ENCODE measurements around the gene GSTA4. TPM values are rescaled to one million over a fixed set of nuclear protein-coding genes. Genes with fewer than 3 reads are reported as not detected.

Gene GSTA4
- total and polyA plus RNA-seq, 2 of the 13 experiments (the other 11 are each of a cell fraction or from before 2014, with no cell fraction given), result 34.1 to 53.6 TPM

GRCh38 chr6:52994839-52995088, 320 bp downstream of the GSTA4 start (continued):
- TF ChIP-seq ATF5 (CRISPR knock-in tag; IDR thresholded peaks at IDR 0.05; ENCODE audit: low read depth) (0 out of 2 replicates have a peak, but pooled peaks have one; percentile 93), ZNF543 (CRISPR knock-in tag; IDR thresholded peaks at IDR 0.05) (no peak), ZBTB7B (CRISPR knock-in tag; IDR thresholded peaks at IDR 0.05) (peak; percentile 97; the same call in 1 of the 2 replicates), ZBTB7A (CRISPR knock-in tag; IDR thresholded peaks at IDR 0.05) (no peak), ZNF205 (CRISPR knock-in tag; IDR thresholded peaks at IDR 0.05) (0 out of 2 replicates have a peak, but pooled peaks have one; percentile 74), HMGXB4 (CRISPR knock-in tag; IDR thresholded peaks at IDR 0.05; ENCODE audit: borderline replicate concordance in 1 of 2, low read depth in 1 of 2) (no peak), NRL (CRISPR knock-in tag; IDR thresholded peaks at IDR 0.05; ENCODE audit: borderline replicate concordance) (peak; percentile 83; the same call in 1 of the 2 replicates), TIGD3 (CRISPR knock-in tag; IDR thresholded peaks at IDR 0.05; ENCODE audit: borderline replicate concordance) (no peak), ZNF230 (CRISPR knock-in tag; IDR thresholded peaks at IDR 0.05) (no peak; the same call in 1 of the 2 replicates), ZNF331 (CRISPR knock-in tag; IDR thresholded peaks at IDR 0.05) (0 out of 2 replicates have a peak, but pooled peaks have one; percentile 38), NFE2L1 (CRISPR knock-in tag; IDR thresholded peaks at IDR 0.05; ENCODE audit: borderline replicate concordance) (peak; percentile 70; the same call in 1 of the 2 replicates), ZFP82 (CRISPR knock-in tag; IDR thresholded peaks at IDR 0.05; ENCODE audit: borderline replicate concordance) (no peak), ZNF501 (CRISPR knock-in tag; IDR thresholded peaks at IDR 0.05) (peak; percentile 72; the same call in 1 of the 2 replicates), TGIF2 (CRISPR knock-in tag; IDR thresholded peaks at IDR 0.05) (0 out of 2 replicates have a peak, but pooled peaks have one; percentile 27), STAT6 (CRISPR knock-in tag; IDR thresholded peaks at IDR 0.05; ENCODE audit: borderline replicate concordance) (0 out of 2 replicates have a peak, but pooled peaks have one; percentile 16), DNMT1 (CRISPR knock-in tag; IDR thresholded peaks at IDR 0.05) (no peak), DBP (CRISPR knock-in tag; IDR thresholded peaks at IDR 0.05; ENCODE audit: not compliant biosample characterization) (no peak), CBX5 (CRISPR knock-in tag; IDR thresholded peaks at IDR 0.05; ENCODE audit: borderline replicate concordance) (peak; percentile 61; the same call in 1 of the 2 replicates), HNRNPLL (IDR thresholded peaks at IDR 0.05; ENCODE audit: low read depth, low read length, poor library complexity, severe bottlenecking) (peak; percentile 3), ZNF572 (CRISPR knock-in tag; IDR thresholded peaks at IDR 0.05) (peak; percentile 99), ZNF713 (CRISPR knock-in tag; IDR thresholded peaks at IDR 0.05) (0 out of 2 replicates have a peak, but pooled peaks have one; percentile 28), BCL6 (CRISPR knock-in tag; IDR thresholded peaks at IDR 0.05) (0 out of 2 replicates have a peak, but pooled peaks have one; percentile 33), FLYWCH1 (CRISPR knock-in tag; IDR thresholded peaks at IDR 0.05) (no peak)
